GM12872 (cell line): ENCODE measurements around the gene IMPG1.

Experiments
- TF ChIP-seq, protein P1 (sequence below): IDR thresholded peaks from 3 replicates; pipeline ENCODE4 v1.5.1; 2011; ENCODE audit warnings: low read depth, mild to moderate bottlenecking, low read length, moderate library complexity; ENCODE audit not compliant: insufficient read depth

IMPG1 gene

DNA sequence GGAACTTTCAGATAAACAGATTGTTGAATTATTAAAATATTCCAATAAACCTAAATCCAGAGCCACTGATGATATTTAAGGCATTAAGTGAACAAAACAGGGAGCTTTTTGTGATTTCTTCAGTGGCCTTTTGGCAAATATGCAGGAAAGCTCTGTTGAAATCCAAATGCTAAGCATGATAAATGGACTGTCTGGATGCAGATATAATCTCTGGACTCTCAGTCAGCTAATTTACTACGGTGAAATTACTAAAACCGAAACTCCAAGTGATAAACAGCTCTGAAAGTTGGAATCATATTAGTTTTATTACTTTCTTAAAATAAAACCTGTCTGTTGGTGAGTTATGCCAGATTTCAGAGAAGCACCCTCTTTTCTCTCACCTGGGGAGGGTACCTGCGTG is 120.3 kb downstream of the IMPG1 start:
- TF ChIP-seq, protein P1, sequence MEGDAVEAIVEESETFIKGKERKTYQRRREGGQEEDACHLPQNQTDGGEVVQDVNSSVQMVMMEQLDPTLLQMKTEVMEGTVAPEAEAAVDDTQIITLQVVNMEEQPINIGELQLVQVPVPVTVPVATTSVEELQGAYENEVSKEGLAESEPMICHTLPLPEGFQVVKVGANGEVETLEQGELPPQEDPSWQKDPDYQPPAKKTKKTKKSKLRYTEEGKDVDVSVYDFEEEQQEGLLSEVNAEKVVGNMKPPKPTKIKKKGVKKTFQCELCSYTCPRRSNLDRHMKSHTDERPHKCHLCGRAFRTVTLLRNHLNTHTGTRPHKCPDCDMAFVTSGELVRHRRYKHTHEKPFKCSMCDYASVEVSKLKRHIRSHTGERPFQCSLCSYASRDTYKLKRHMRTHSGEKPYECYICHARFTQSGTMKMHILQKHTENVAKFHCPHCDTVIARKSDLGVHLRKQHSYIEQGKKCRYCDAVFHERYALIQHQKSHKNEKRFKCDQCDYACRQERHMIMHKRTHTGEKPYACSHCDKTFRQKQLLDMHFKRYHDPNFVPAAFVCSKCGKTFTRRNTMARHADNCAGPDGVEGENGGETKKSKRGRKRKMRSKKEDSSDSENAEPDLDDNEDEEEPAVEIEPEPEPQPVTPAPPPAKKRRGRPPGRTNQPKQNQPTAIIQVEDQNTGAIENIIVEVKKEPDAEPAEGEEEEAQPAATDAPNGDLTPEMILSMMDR = no peak

DNA sequence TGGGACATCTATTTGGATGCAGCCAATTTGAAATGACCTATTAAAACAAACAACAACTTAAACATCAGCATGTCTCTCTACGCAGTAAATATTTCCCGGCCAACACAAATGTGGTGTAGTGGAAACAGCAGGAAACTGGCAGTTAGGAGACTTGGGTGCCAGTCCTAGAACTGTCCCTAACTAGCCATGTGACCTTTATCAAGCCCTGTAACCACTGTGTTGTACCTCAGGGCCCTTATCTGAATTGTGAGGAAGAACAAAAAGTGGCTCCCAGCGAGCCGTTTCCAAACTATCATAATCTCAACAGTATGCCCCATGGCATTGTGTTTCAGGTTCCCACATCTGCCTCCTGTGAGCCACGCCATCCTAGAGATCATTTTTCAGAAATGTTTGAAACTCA is 124.5 kb downstream of the IMPG1 start:
- TF ChIP-seq, protein P1 = no peak

DNA sequence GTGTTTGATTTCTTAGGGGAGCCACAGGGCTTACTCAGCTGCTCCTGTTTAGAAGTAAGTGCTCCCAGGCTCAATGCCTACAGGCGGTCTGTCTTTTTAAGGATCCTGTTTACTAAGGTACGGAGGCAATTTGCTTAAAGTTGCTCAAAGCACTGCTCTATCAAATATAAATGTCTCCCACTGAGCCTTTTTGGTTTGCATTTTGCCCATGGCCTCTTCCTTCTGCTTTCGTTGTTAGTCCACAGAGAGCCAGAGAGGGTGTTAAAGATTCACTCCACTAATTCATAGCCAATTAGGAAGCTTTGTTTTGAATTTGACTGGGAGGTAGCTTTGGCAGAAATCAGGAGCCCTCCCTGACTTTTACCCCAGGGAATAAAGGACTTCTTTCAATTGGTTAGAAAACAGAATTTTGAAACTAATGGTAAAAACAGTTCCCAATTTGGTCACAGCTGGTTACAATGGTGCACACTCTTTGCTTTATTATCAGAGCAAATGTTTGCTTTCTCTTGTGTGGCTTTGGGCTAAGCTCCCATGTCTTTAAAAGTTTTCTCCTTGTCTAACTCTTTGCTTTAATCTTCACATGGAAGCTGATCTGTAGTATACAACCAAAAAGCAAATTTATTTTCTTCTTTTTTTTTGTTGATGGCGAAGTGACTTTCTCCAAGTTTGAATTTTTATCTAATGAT is 126.2 kb downstream of the IMPG1 start:
- TF ChIP-seq, protein P1 = no peak

DNA sequence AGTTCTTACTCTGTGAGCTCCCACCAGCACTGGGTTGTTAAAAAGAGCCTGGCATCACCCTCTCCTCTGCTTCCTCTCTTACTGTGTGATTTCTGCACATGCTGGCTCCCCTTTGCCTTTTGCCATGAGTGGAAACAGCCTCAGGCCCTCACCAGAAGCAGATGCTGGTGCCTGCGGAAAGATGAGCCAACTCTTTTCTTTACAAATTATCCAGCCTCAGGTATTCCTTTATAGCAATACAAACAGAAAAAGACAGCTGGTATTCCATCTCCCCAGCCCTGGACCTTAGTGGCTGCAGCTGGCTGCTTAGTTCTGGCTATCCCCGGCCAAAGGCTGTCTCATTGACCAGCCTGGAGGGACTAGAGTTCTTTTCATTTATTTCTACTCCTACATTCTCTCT is 129.1 kb downstream of the IMPG1 start:
- TF ChIP-seq, protein P1 = no peak

DNA sequence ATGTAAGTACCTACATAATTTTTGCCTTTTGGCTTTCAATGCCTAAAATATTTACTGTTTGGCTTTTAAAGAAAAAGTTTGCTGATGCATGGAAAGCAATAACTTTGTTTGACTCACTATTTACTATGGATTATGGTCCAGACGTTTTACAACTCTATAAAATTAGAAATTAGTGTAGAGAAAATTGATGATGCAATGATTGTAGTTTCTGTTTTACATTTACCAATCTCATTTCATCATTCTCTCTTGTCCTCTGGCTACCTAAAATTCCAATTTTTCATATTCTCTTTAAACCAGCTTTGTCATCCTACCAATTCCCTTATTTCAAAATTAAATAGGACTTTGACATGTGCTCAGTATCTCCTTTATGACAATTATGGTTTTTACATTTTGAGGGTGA is 131.0 kb downstream of the IMPG1 start:
- TF ChIP-seq, protein P1 = no peak

DNA sequence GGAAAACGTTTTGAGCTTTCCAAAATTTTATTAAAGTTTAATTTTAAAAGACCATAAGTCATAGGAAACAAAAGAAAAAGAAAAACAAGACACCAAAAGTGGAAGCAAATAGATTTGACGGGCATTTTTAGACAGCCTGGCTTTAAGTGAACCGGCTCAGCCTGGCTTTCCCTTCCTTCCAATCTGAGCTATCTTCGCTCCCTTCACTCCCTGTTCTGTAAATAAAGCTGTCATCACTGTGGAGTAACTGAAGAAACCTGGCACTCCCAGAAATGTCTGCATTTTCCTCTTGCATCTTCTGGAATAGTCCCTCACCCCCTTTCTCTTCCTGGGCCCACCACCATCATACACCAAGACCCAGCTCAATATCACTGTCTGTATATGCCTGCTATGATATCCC is 131.9 kb downstream of the IMPG1 start:
- TF ChIP-seq, protein P1 = no peak

DNA sequence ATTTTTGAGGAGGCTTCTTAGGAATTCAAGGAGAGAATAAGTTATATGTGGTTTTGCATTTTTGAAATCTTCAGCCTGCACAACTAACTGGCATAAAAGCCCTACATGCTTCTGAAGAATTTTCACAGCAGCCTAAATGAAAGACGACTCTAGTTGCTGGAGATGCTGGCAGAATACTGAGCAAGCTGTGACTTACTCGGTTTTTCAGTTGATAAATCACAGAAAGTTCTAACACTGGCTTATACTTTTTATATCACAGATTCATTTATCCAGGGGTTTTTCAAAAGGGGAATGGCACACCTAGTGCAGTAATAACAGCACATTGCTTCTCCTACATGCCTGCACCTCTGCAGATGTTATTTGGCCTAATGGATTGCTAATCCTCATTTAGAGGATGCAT is 134.6 kb downstream of the IMPG1 start:
- TF ChIP-seq, protein P1 = no peak

DNA sequence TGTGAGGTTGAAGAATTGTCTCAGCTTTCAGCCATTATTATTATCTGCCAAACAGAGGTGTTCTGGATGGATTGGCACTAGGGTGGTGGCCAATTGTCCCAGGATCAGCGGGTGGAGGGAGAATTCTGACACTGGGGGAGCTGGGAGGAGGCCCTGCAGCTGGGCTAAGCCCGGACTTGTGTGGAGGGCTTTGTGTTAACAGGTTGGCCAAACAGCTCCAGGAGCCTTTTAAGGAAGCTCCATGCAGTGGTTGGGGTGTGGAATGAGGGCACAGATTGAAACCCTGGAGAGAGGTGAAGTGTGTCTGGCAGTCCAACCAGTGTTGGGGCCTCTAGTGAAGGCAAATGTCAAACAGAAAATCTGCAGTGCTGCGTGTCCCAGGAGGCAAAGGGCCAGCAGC is 135.8 kb downstream of the IMPG1 start:
- TF ChIP-seq, protein P1 = no peak
